ENCODE results near the gene PIGZ.

Gene PIGZ

GRCh38 chr3:197007296-197007940 is 38.8 kb upstream of the PIGZ start:
- Mint-ChIP-seq H3K36me3 (ENCODE audit: low read depth) (no peaks in the 10 kb centered on the region), H3K4me1 (ENCODE audit: low read depth) (peaks cover 8% of the 10 kb centered on the region), H3K4me3 (no peak overlapping the region), H3K9me3 (no peaks in the 10 kb centered on the region), H3K27me3 (no peaks in the 10 kb centered on the region), H3K27ac (no peak overlapping the region)
- DNase-seq = no peak

- H3K4me3 Mint-ChIP-seq = no peak overlapping the region
- H3K27ac Mint-ChIP-seq = no peak overlapping the region
- H3K27me3 Mint-ChIP-seq = no peaks in the 10 kb centered on the region
- no peaks in the 10 kb centered on the region for H3K36me3 Mint-ChIP-seq (ENCODE audit: low read depth)
- peaks cover 8% of the 10 kb centered on the region for H3K4me1 Mint-ChIP-seq (ENCODE audit: low read depth)
- H3K9me3 Mint-ChIP-seq = no peaks in the 10 kb centered on the region
- DNase-seq = no peak
Observed at GRCh38 chr3:197006860-197007259, 38.2 kb upstream of the PIGZ start.

- H3K4me1 Mint-ChIP-seq (ENCODE audit: low read depth) = peaks cover 10% of the 10 kb centered on the region
- no peak overlapping the region for H3K27ac Mint-ChIP-seq
- H3K4me3 Mint-ChIP-seq = no peak overlapping the region
- H3K9me3 Mint-ChIP-seq = no peaks in the 10 kb centered on the region
- H3K36me3 Mint-ChIP-seq (ENCODE audit: low read depth) = no peaks in the 10 kb centered on the region
- no peak for DNase-seq
- H3K27me3 Mint-ChIP-seq = no peaks in the 10 kb centered on the region
Observed at GRCh38 chr3:197006446-197006845, 37.8 kb upstream of the PIGZ start.

- Mint-ChIP-seq H3K9me3 (no peaks in the 10 kb centered on the region), H3K36me3 (ENCODE audit: low read depth) (no peaks in the 10 kb centered on the region), H3K4me3 (peak overlapping the region; percentile 77), H3K27me3 (no peaks in the 10 kb centered on the region), H3K27ac (peak overlapping the region; percentile 85), H3K4me1 (ENCODE audit: low read depth) (peaks cover 10% of the 10 kb centered on the region)
- peak; percentile 70 for DNase-seq
Observed at GRCh38 chr3:197003461-197004385, 35.1 kb upstream of the PIGZ start.

GRCh38 chr3:197002701-197003454 is 34.2 kb upstream of the PIGZ start:
- H3K4me1 Mint-ChIP-seq (ENCODE audit: low read depth) = peaks cover 10% of the 10 kb centered on the region
- H3K27ac Mint-ChIP-seq = no peak overlapping the region
- H3K27me3 Mint-ChIP-seq = no peaks in the 10 kb centered on the region
- no peaks in the 10 kb centered on the region for H3K9me3 Mint-ChIP-seq
- DNase-seq = peak; percentile 89
- H3K4me3 Mint-ChIP-seq = no peak overlapping the region
- H3K36me3 Mint-ChIP-seq (ENCODE audit: low read depth) = no peaks in the 10 kb centered on the region

- Mint-ChIP-seq H3K4me3 (peak overlapping the region; percentile 72), H3K27me3 (no peaks in the 10 kb centered on the region), H3K27ac (peak overlapping the region; percentile 81), H3K36me3 (ENCODE audit: low read depth) (no peaks in the 10 kb centered on the region), H3K9me3 (no peaks in the 10 kb centered on the region), H3K4me1 (ENCODE audit: low read depth) (peaks cover 10% of the 10 kb centered on the region)
- DNase-seq = peak; percentile 41
Observed at GRCh38 chr3:197001972-197002700, 33.5 kb upstream of the PIGZ start.

- no peaks in the 10 kb centered on the region for H3K36me3 Mint-ChIP-seq (ENCODE audit: low read depth)
- no peaks in the 10 kb centered on the region for H3K27me3 Mint-ChIP-seq
- no peak for DNase-seq
Observed at GRCh38 chr3:197001106-197001971, 32.7 kb upstream of the PIGZ start.

GRCh38 chr3:197000211-197000610 is 31.6 kb upstream of the PIGZ start:
- no peak overlapping the region for H3K27ac Mint-ChIP-seq

More at GRCh38 chr3:197001106-197001971, 32.7 kb upstream of the PIGZ start:
- Mint-ChIP-seq H3K27ac (peak overlapping the region; percentile 81), H3K9me3 (no peaks in the 10 kb centered on the region), H3K4me3 (peak overlapping the region; percentile 72), H3K4me1 (ENCODE audit: low read depth) (peaks cover 10% of the 10 kb centered on the region)

GRCh38 chr3:196998966-196999760 is 30.5 kb upstream of the PIGZ start:
- H3K4me1 Mint-ChIP-seq (ENCODE audit: low read depth) = peaks cover 7% of the 10 kb centered on the region
- H3K9me3 Mint-ChIP-seq = no peaks in the 10 kb centered on the region
- no peaks in the 10 kb centered on the region for H3K36me3 Mint-ChIP-seq (ENCODE audit: low read depth)
- H3K27me3 Mint-ChIP-seq = no peaks in the 10 kb centered on the region
- no peak overlapping the region for H3K27ac Mint-ChIP-seq
- DNase-seq = peak; percentile 22
- H3K4me3 Mint-ChIP-seq = no peak overlapping the region

More at GRCh38 chr3:197000211-197000610, 31.6 kb upstream of the PIGZ start:
- DNase-seq = no peak
- peaks cover 10% of the 10 kb centered on the region for H3K4me1 Mint-ChIP-seq (ENCODE audit: low read depth)
- H3K4me3 Mint-ChIP-seq = no peak overlapping the region
- H3K9me3 Mint-ChIP-seq = no peaks in the 10 kb centered on the region
- H3K36me3 Mint-ChIP-seq (ENCODE audit: low read depth) = no peaks in the 10 kb centered on the region
- H3K27me3 Mint-ChIP-seq = no peaks in the 10 kb centered on the region

- H3K36me3 Mint-ChIP-seq (ENCODE audit: low read depth) = no peaks in the 10 kb centered on the region
- no peaks in the 10 kb centered on the region for H3K27me3 Mint-ChIP-seq
- H3K4me3 Mint-ChIP-seq = no peak overlapping the region
- no peak overlapping the region for H3K27ac Mint-ChIP-seq
- peaks cover 3% of the 10 kb centered on the region for H3K4me1 Mint-ChIP-seq (ENCODE audit: low read depth)
- no peaks in the 10 kb centered on the region for H3K9me3 Mint-ChIP-seq
- DNase-seq = peak; percentile 20
Observed at GRCh38 chr3:196997311-196997710, 28.7 kb upstream of the PIGZ start.

- peaks cover 1% of the 10 kb centered on the region for H3K4me1 Mint-ChIP-seq (ENCODE audit: low read depth)
- no peaks in the 10 kb centered on the region for H3K36me3 Mint-ChIP-seq (ENCODE audit: low read depth)
- no peak overlapping the region for H3K4me3 Mint-ChIP-seq
- H3K9me3 Mint-ChIP-seq = no peaks in the 10 kb centered on the region
- DNase-seq = peak; percentile 22
- no peak overlapping the region for H3K27ac Mint-ChIP-seq
- H3K27me3 Mint-ChIP-seq = no peaks in the 10 kb centered on the region
Observed at GRCh38 chr3:196996454-196997265, 28.0 kb upstream of the PIGZ start.

GRCh38 chr3:196995646-196996355 is 27.2 kb upstream of the PIGZ start:
- Mint-ChIP-seq H3K9me3 (no peaks in the 10 kb centered on the region), H3K27ac (no peak overlapping the region), H3K4me3 (no peak overlapping the region), H3K36me3 (ENCODE audit: low read depth) (no peaks in the 10 kb centered on the region), H3K27me3 (no peaks in the 10 kb centered on the region), H3K4me1 (ENCODE audit: low read depth) (no peaks in the 10 kb centered on the region)
- peak; percentile 24 for DNase-seq
